Breast epithelium (tissue), 4 donors: ENCODE measurements around the gene RAD21L1. TPM values are rescaled to one million over a fixed set of nuclear protein-coding genes. Genes with fewer than 3 reads are reported as not detected.

Experiments used
- DNase-seq, 2 donors: peaks; one replicate each; pipeline ENCODE4 v3.0.0-alpha.2; 2019; ENCODE audit warnings: low spot score in 2 of 2
- H3K27ac ChIP-seq, 2 donors: fragments of 200-600 bp; sonication (generic) in 1 of 2; one replicate each; pipeline ENCODE4 v1.5.1; 2016 to 2019; ENCODE audit warnings: mild to moderate bottlenecking in 1 of 2
- H3K27me3 ChIP-seq, 2 donors: fragments of 200-600 bp; sonication (generic) in 1 of 2; one replicate each; pipeline versions ENCODE4 v1.5.1 to v1.6.0; 2017 to 2019; ENCODE audit warnings: control low read depth in 1 of 2, mild to moderate bottlenecking in 1 of 2
- H3K36me3 ChIP-seq: fragments of 200-600 bp; one replicate; pipeline ENCODE4 v1.5.1; 2019
- H3K4me1 ChIP-seq, 2 donors: fragments of 200-600 bp; sonication (generic); one replicate each; pipeline ENCODE4 v1.5.1; 2016 to 2019; ENCODE audit warnings: control low read depth in 1 of 2
- H3K4me3 ChIP-seq, 3 donors: fragments of 200-600 bp; sonication (generic); 1 replicate in 2 of 3; 2 replicates in 1 of 3; pipeline ENCODE4 v1.5.1; 2016 to 2019; ENCODE audit warnings: mild to moderate bottlenecking in 3 of 3, moderate library complexity in 2 of 3
- H3K9me3 ChIP-seq, 2 donors: fragments of 200-600 bp; sonication (generic) in 1 of 2; one replicate each; pipeline ENCODE4 v1.5.1; 2016 to 2019; ENCODE audit warnings: control low read depth in 1 of 2
- POLR2A ChIP-seq: fragments of 450-650 bp; IDR thresholded peaks from one replicate; pipeline ENCODE4 v1.6.1; 2016; ENCODE audit warnings: antibody characterized with exemption, mild to moderate bottlenecking, moderate library complexity
- POLR2AphosphoS5 ChIP-seq, 3 donors: sonication (generic); formaldehyde crosslinking; IDR thresholded peaks; one replicate each; pipeline ENCODE4 v1.6.1; 2017; ENCODE audit warnings: antibody characterized with exemption in 3 of 3
- intact Hi-C: fragments of 100-400 bp; cut with DNase I; formaldehyde crosslinking; loops from one replicate; pipeline ENCODE4 v1.15.1; 2023; ENCODE audit warnings: low total_unique reads
- total RNA-seq, 3 donors: library from RNA; depleted of rRNA; stranded (reverse); fragments of >200 nt; gene quantifications; one replicate each; pipeline ENCODE4 v1.1.0, GENCODE V29; 2016
- TF ChIP-seq, protein P1 (sequence below), 3 donors: fragments of 450-650 bp; IDR thresholded peaks; one replicate each; pipeline ENCODE4 v1.5.1; 2016 to 2017; ENCODE audit warnings: antibody characterized with exemption in 3 of 3, mild to moderate bottlenecking in 3 of 3, moderate library complexity in 3 of 3

The RAD21L1 gene
- total RNA-seq, 3 donors from 2014 or later = not detected

DNA sequence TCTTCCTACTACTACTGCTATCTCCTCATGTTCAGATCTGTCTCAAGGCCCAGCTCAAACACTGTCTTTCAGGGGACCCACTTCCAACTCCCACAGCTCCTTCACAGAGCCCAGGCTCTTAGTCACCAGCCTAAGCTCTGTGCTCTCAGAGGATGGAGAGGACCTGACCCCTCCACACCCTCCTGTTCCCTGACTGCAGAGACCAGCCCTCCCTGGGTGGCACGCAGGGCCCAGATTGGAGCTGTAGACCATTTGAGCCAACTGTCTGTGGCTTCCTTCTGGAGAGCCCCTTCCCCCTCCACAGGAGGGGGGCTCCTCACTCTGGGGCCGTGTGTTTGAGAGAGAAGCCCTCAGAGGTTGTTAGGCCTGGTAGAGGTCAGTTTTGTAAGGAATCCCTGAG lies 50.1 kb downstream of the RAD21L1 start:
- Histone ChIP-seq H3K4me3 (no peak overlapping the region), H3K4me1 (no peaks in the 10 kb centered on the region), H3K36me3 (no peaks in the 10 kb centered on the region), H3K27ac (no peak overlapping the region), H3K9me3 (no peaks in the 10 kb centered on the region), H3K27me3 (no peaks in the 10 kb centered on the region)
- intact Hi-C loops = no loop called here
- no peak for TF ChIP-seq POLR2AphosphoS5 (IDR thresholded peaks at IDR 0.05)
- no peak for TF ChIP-seq POLR2A
- TF ChIP-seq, protein P1, sequence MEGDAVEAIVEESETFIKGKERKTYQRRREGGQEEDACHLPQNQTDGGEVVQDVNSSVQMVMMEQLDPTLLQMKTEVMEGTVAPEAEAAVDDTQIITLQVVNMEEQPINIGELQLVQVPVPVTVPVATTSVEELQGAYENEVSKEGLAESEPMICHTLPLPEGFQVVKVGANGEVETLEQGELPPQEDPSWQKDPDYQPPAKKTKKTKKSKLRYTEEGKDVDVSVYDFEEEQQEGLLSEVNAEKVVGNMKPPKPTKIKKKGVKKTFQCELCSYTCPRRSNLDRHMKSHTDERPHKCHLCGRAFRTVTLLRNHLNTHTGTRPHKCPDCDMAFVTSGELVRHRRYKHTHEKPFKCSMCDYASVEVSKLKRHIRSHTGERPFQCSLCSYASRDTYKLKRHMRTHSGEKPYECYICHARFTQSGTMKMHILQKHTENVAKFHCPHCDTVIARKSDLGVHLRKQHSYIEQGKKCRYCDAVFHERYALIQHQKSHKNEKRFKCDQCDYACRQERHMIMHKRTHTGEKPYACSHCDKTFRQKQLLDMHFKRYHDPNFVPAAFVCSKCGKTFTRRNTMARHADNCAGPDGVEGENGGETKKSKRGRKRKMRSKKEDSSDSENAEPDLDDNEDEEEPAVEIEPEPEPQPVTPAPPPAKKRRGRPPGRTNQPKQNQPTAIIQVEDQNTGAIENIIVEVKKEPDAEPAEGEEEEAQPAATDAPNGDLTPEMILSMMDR (IDR thresholded peaks at IDR 0.05) = no peak
- DNase-seq = no peak

DNA sequence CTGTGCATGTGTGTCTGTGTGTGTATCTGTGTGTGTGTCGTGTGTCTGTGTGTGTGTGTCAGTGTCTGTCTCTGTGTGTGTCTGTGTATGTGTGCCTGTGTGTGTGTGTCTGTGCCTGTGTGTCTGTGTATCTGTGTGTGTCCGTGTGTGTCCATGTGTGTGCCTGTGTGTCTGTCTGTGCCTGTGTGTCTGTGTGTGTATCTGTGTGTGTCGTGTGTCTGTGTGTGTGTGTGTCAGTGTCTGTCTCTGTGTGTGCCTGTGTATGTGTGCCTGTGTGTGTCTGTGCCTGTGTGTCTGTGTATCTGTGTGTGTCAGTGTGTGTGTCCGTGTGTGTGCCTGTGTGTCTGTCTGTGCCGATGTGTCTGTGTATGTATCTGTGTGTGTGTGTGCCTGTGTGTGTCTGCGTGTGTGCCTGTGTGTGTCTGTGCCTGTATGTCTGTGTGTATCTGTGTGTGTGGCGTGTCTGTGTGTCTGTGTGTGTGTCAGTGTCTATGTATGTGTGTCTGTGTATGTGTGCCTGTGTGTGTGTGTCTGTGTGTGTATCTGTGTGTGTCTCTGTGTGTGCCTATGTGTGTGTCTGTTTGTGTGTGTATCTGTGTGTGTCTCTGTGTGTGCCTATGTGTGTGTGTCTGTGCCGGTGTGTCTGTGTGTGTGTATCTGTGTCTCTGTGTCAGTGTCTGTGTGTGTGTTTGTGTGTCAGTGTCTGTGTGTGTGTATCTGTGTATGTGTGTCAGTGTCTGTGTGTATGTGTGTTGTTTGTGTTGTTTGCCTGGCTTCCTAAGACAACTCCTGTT lies 51.9 kb downstream of the RAD21L1 start:
- intact Hi-C loops = no loop called here
- TF ChIP-seq POLR2AphosphoS5 (IDR thresholded peaks at IDR 0.05) = no peak
- no peak for TF ChIP-seq POLR2A
- TF ChIP-seq, protein P1 (IDR thresholded peaks at IDR 0.05) = no peak
- DNase-seq = no peak
- no peaks in the 10 kb centered on the region for H3K36me3 ChIP-seq
- H3K4me3 ChIP-seq = no peak overlapping the region
- no peak overlapping the region for H3K27ac ChIP-seq
- no peaks in the 10 kb centered on the region for H3K27me3 ChIP-seq
- no peaks in the 10 kb centered on the region for H3K4me1 ChIP-seq
- no peaks in the 10 kb centered on the region for H3K9me3 ChIP-seq

DNA sequence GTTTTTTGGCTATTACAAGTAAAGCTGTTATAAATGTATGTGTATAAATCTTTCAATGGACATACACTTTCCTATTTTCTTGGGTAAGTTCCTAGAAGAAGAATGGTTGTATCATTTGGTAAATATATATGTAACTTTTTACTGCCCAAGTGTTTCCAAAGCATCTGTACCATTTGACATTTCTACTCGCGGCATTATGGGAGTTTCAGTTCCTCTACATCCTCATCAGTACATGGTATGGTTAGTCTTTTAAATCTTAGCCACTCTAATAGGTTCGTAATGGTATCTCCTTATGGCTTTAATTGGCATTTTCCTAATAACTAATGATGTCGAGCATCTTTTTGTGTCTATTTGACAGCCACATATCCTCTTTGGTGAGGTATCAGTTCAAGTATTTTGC lies 53.1 kb downstream of the RAD21L1 start:
- Histone ChIP-seq H3K4me3 (no peak overlapping the region), H3K27me3 (no peaks in the 10 kb centered on the region), H3K4me1 (no peaks in the 10 kb centered on the region), H3K36me3 (no peaks in the 10 kb centered on the region), H3K27ac (no peak overlapping the region), H3K9me3 (no peaks in the 10 kb centered on the region)
- no peak for DNase-seq
- intact Hi-C loops = no loop called here
- no peak for TF ChIP-seq POLR2A
- no peak for TF ChIP-seq POLR2AphosphoS5 (IDR thresholded peaks at IDR 0.05)
- TF ChIP-seq, protein P1 (IDR thresholded peaks at IDR 0.05) = no peak

DNA sequence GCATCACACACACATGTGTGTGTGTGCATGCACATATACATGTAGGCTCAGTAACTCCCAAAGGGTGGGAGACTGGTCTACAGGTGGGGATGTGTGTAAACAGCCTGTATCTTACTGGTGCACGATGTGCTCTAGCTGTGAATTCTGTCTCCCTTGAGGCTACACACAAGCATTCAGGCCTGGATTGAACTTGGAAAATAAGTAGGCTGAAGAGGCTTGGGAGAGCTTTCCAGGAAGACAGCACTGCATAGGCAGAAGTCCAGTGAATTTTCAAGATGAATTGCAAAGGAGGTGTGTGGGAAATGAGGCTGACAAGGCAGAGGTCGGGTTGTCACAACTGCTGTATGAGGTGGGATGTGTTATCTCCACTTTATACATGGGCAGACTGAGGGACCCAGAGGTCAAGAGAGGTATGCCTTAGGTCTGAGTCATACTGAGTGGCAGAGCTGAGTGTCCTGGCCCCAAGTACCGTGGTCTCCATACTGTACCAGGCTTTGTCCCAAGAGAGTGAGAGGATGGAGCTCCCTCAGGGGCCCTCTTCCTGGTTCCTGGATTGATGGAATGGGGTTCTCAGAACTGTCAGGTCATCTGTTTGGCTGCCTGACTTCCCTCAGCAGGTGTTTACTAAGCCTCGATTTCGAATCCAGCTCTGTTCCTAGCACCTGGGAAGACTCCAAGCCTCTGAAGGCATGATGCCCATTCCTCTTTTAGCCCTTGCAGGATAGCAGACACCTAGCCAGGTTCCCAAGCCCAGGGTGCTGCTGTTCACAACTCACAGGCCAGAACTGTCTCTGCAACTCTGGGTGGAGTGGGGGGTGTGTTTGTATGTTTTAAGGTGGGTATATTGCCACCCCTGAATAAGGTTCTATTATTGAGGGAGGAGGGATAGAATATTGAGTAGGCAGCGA lies 54.6 kb downstream of the RAD21L1 start:
- intact Hi-C loops = no loop called here
- no peak overlapping the region for H3K27ac ChIP-seq
- TF ChIP-seq, protein P1 (IDR thresholded peaks at IDR 0.05) = no peak
- TF ChIP-seq POLR2AphosphoS5 (IDR thresholded peaks at IDR 0.05) = no peak
- no peak for TF ChIP-seq POLR2A

More for the DNA sequence above, 54.6 kb downstream of the RAD21L1 start:
- Histone ChIP-seq H3K4me3 (no peak overlapping the region), H3K9me3 (no peaks in the 10 kb centered on the region), H3K36me3 (no peaks in the 10 kb centered on the region), H3K27me3 (no peaks in the 10 kb centered on the region), H3K4me1 (no peaks in the 10 kb centered on the region)
- DNase-seq = peak in 1 of 2 donors; percentile 7
